Stimulated activated naive CD4-positive, alpha-beta T cell treated with Interleukin-2 at 50 U/mL for 16 hours (primary cell): Measurements from ENCODE around the gene KANSL1.
"Not testable (repeated sequence)": the region's sequence is repeated elsewhere in the genome, so short reads cannot be mapped to it uniquely, and the experiment has no call there.

ENCODE experiments used
- DNase-seq: peaks from one replicate; lab custom pipeline; 2025; lab: John Stamatoyannopoulos, UW

The KANSL1 gene

DNA sequence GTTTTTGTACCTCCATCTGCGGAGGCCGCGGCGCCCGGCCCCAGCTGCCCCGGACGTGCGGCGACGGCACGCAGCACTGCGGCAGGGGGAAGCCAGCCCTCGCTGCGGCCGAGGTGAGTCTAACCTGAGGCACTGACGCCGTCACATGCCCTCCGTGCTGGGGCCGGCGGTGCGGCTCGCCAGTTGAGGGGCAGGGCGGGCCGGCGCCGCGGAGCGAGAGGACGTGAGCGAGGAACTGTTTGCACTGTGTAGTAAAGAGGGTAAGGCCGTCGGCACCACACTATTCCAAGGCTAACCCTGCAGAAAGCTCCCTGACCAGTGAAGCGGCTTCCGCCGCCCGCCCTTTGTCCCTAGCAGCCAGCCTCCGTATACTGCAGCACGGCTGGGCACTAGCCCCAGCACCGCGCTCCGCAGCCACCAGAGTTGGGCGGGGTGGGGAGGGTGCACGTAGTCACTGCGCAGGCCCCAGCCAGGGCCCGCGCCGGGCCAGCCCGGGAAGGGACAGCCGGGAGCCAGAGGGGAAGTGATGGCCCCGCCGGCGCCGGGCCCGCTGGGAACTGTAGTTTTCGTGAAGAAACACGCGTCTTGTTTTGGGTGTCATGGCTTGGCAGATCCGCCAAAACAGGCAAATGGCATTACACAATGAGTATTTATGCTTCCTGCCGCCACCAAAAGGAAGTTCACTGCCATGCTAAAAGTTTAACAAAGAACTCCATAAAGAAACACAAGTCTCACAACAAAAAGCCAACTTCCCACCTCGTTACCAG is 580 bp upstream of the KANSL1 start:
- DNase-seq: peak; percentile 92

- DNase-seq: peak; percentile 58
Measured at GRCh38 chr17:46192439-46193150, 634 bp downstream of the KANSL1 start.

DNA sequence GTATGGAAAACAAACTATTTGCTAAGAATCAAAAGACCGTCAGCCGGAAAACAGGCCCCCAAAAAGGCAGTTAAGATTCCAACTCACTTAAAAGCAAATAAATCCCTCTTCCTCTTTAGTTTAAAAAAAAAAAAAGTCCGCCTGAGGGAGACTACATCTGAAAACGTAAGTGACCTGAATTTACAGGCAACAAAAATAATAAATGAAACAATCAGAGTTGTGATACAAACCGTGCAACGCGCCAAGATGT is 1.1 kb downstream of the KANSL1 start:
- no peak for DNase-seq

GRCh38 chr17:46191322-46192188 is 1.7 kb downstream of the KANSL1 start:
- DNase-seq: peak; percentile 17

- DNase-seq: no peak
Measured at GRCh38 chr17:46190763-46191162, 2.5 kb downstream of the KANSL1 start.

GRCh38 chr17:46186827-46187235 is 6.4 kb downstream of the KANSL1 start:
- DNase-seq: not testable (repeated sequence)

DNA sequence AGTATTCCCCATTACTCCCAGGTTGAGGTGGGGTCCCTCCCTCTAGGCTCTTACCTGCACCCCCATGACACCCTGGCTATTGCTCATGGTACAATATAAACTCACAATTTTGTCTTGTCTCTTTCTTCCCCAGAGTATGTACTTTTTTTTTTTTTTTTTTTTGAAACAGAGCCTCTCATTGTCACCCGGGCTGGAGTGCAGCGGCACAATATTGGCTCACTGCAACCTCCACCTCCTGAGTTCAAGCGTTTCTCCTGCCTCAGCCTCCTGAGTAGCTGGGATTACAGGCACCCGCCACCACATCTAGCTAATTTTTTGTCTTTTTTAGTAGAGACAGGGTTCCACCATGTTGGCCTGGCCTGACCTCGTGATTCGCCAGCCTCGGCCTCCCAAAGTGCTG is 8.5 kb downstream of the KANSL1 start:
- no peak for DNase-seq

- not testable (repeated sequence) for DNase-seq
Measured at GRCh38 chr17:46183383-46183782, 9.8 kb downstream of the KANSL1 start.

GRCh38 chr17:46182961-46183360 is 10.3 kb downstream of the KANSL1 start:
- no peak for DNase-seq

GRCh38 chr17:46181940-46182339 is 11.3 kb downstream of the KANSL1 start:
- no peak for DNase-seq

- not testable (repeated sequence) for DNase-seq
Measured at GRCh38 chr17:46181316-46181715, 11.9 kb downstream of the KANSL1 start.

DNA sequence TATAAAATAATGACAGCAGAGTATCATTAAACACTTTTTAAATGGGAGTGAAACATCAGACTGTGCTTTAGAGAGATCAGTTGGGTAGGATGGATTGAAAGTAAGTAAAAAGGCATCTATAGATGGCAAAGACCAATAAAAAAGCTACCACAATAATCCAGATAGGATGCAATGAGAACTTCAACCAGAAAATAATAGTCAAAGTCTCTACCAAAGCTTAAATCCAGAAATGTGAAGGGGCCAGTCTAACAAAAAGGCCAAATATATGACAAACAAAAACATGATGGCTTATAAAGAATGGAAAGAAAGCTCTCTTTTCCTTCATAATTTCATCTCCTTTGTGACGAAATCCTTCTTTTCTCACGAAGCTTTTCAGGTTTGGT is 12.3 kb downstream of the KANSL1 start:
- no peak for DNase-seq

- DNase-seq: not testable (repeated sequence)
Measured at GRCh38 chr17:46180185-46180891, 12.9 kb downstream of the KANSL1 start.

DNA sequence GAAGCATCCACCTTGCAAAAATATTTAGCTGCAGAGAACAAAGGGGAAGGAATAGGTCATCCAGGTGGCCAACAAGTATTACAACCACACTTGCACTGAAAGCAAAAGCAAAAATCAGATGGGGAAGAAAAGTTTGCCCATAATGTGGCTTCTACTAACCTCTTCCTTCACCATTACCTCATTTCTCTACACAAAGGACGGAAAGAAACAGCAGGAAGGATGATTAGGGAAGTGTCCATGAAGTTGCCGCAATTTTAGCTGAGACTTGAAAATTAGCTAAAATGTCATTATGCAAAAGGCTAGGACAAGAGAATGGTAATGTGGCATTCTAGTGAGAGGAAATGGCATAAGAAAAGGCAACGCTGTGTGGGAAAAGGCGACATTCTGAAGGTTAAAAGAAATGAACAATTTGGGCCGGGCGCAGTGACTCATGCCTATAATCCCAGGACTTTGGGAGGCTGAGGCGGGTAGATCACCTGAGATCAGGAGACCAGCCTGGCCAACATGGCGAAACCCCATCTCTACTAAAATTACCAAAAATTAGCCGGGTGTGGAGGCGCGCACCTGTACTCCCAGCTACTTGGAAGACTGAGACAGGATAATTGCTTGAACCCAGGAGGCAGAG is 13.7 kb downstream of the KANSL1 start:
- DNase-seq: no peak

- no peak for DNase-seq
Measured at GRCh38 chr17:46178550-46179214, 14.5 kb downstream of the KANSL1 start.

DNA sequence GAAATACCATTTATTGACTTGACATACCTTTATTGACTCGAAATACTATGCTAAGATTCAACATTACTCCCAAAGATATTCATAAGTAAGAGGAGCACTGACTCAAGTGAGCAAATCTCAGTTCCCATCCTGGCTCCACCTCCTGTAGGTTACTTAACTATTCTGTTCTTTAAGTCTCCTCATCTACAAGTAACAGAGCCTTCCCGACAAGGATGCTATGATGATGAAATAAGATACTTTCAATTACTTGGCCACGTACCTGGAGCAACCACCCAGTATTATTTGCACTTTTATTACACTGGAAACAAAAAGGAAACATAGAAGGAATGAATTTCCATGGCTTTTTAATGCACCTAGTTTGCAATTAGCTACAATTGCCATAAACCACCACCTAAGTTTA is 16.3 kb downstream of the KANSL1 start:
- DNase-seq: no peak

GRCh38 chr17:46175891-46176290 is 17.3 kb downstream of the KANSL1 start:
- no peak for DNase-seq

GRCh38 chr17:46173153-46173552 is 20.1 kb downstream of the KANSL1 start:
- no peak for DNase-seq

DNA sequence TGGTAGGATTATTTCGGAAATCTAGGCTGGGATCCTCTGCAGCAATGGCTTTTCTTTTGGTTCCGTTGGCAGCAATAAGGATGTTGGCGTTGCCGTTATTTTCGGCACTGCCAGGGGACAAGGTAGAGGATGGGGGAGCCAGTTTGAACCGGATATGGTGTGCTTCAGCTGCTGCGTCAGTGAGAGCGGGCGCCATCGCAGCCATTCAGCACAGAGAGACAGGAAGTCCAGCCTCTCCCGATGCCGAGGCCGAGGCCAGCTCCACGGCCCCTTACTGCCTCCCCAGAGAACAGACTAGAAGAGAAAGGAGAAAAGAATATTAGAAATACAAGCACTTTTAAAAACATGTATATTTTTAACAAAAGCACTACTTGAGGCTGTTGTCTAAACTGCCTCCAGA is 21.3 kb downstream of the KANSL1 start:
- DNase-seq: no peak

- DNase-seq: no peak
Measured at GRCh38 chr17:46170639-46171429, 22.4 kb downstream of the KANSL1 start.
